Panc1 (cell line): ENCODE measurements around the gene MAGI2.

Experiments
- CTCF ChIP-seq: fragments of 450-650 bp; IDR thresholded peaks from 2 replicates; pipeline ENCODE4 v1.5.1; 2017; ENCODE audit warnings: mild to moderate bottlenecking
- TCF7L2 ChIP-seq: IDR thresholded peaks from 2 replicates; pipeline ENCODE4 v1.6.1; 2011; ENCODE audit warnings: mild to moderate bottlenecking, low read depth, low read length, inconsistent platforms

DNA sequence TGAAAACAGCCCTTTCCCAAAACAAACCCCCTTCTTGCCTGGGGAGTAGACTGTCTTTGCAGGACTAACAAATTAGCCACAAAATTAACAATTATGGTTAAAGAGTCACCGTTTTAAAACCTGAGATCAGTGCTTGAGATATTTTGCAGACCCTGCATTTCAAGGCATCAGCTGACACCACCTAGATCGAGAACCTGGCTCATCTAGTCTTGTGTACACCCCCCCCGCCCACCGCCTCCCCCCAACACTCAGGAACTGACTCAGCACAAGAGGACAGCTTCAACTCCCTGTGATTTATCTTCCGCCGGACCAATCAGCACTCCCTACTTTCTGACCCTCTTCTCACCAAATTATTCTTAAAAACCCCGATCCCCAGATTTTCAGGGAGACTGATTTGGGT, 917.8 kb downstream of the MAGI2 start:
- TF ChIP-seq CTCF (no peak), TCF7L2 (no peak)
